Mesenchymal stem cell (in vitro differentiated cells and primary cell): ENCODE data around the gene IPP.

Source experiments
- DNase-seq: peaks from one replicate; pipeline ENCODE4 v3.0.0-alpha.2; 2013
- H2AFZ ChIP-seq: one replicate; pipeline ENCODE4 v1.6.1; 2013; ENCODE audit warnings: low read depth, mild to moderate bottlenecking, control low read depth, inconsistent platforms, low read length, moderate library complexity
- H2AK5ac ChIP-seq: 2 replicates; pipeline ENCODE4 v1.6.1; 2013; ENCODE audit warnings: low read length, moderate library complexity, mild to moderate bottlenecking, inconsistent platforms; ENCODE audit not compliant: severe bottlenecking
- H2BK120ac ChIP-seq: one replicate; pipeline ENCODE4 v1.6.1; 2013; ENCODE audit warnings: low read depth, mild to moderate bottlenecking, inconsistent platforms, low read length, moderate library complexity
- H2BK12ac ChIP-seq, 2 experiments: one replicate each; pipeline ENCODE4 v1.6.1; 2013; ENCODE audit warnings: inconsistent platforms in 2 of 2, low read length in 2 of 2, mild to moderate bottlenecking in 2 of 2, moderate library complexity in 2 of 2, control low read depth in 1 of 2
- H2BK15ac ChIP-seq: one replicate; pipeline ENCODE4 v1.6.1; 2013; ENCODE audit warnings: mild to moderate bottlenecking, low read depth, inconsistent platforms; ENCODE audit not compliant: poor library complexity, severe bottlenecking
- H2BK5ac ChIP-seq: 2 replicates; pipeline ENCODE4 v1.6.1; 2013; ENCODE audit warnings: low read depth, mild to moderate bottlenecking, low read length, control low read depth, inconsistent platforms; ENCODE audit not compliant: poor library complexity, severe bottlenecking
- H3K14ac ChIP-seq, 2 experiments: one replicate each; pipeline ENCODE4 v1.6.1; 2013; ENCODE audit warnings: inconsistent platforms in 2 of 2, low read length in 2 of 2, control low read depth in 1 of 2, mild to moderate bottlenecking in 1 of 2, moderate library complexity in 1 of 2
- H3K18ac ChIP-seq, 2 experiments: one replicate each; pipeline ENCODE4 v1.6.1; 2013; ENCODE audit warnings: inconsistent platforms in 2 of 2, low read length in 2 of 2, control low read depth in 1 of 2, low read depth in 1 of 2, mild to moderate bottlenecking in 1 of 2
- H3K23ac ChIP-seq, 2 experiments: one replicate each; pipeline ENCODE4 v1.6.1; 2013; ENCODE audit warnings: inconsistent platforms in 2 of 2, low read length in 2 of 2, mild to moderate bottlenecking in 2 of 2, moderate library complexity in 2 of 2, control low read depth in 1 of 2
- H3K27ac ChIP-seq: 2 replicates; pipeline ENCODE4 v1.5.1; 2013; ENCODE audit warnings: mild to moderate bottlenecking, moderate library complexity, low read length, control low read depth, inconsistent platforms; ENCODE audit not compliant: poor library complexity, severe bottlenecking
- H3K27me3 ChIP-seq, 2 experiments: 2 replicates each; pipeline versions ENCODE4 v1.6.1 to v1.7.0; 2013; ENCODE audit warnings: low read length in 2 of 2, mild to moderate bottlenecking in 2 of 2, moderate library complexity in 2 of 2, control low read depth in 1 of 2, inconsistent platforms in 1 of 2; ENCODE audit not compliant: control insufficient read depth in 1 of 2, insufficient read depth in 1 of 2
- H3K36me3 ChIP-seq, 2 experiments: 2 replicates each; pipeline versions ENCODE4 v1.6.1 to v1.7.0; 2013; ENCODE audit warnings: low read length in 2 of 2, control low read depth in 1 of 2, inconsistent platforms in 1 of 2, low read depth in 1 of 2, mild to moderate bottlenecking in 1 of 2; ENCODE audit not compliant: insufficient read depth in 2 of 2, control insufficient read depth in 1 of 2
- H3K4ac ChIP-seq, 2 experiments: one replicate each; pipeline ENCODE4 v1.6.1; 2013; ENCODE audit warnings: inconsistent platforms in 2 of 2, low read length in 2 of 2, mild to moderate bottlenecking in 2 of 2, moderate library complexity in 2 of 2, control low read depth in 1 of 2, low read depth in 1 of 2
- H3K4me1 ChIP-seq: 2 replicates; pipeline ENCODE4 v1.6.1; 2013; ENCODE audit warnings: low read depth, low read length, control low read depth; ENCODE audit not compliant: control insufficient read depth, insufficient read depth
- H3K4me2 ChIP-seq: 2 replicates; pipeline ENCODE4 v1.6.1; 2013; ENCODE audit warnings: low read length, mild to moderate bottlenecking, inconsistent platforms; ENCODE audit not compliant: poor library complexity, severe bottlenecking
- H3K4me3 ChIP-seq, 2 experiments: 2 replicates each; pipeline versions ENCODE4 v1.5.1 to v1.7.0; 2013; ENCODE audit warnings: low read length in 2 of 2, mild to moderate bottlenecking in 2 of 2, control low read depth in 1 of 2, low read depth in 1 of 2; ENCODE audit not compliant: insufficient read depth in 1 of 2
- H3K79me1 ChIP-seq: replicated peaks from 2 replicates; pipeline ENCODE4 v1.6.1; 2013; ENCODE audit warnings: mild to moderate bottlenecking, control low read depth, low read length, inconsistent platforms; ENCODE audit not compliant: poor library complexity, severe bottlenecking
- H3K9ac ChIP-seq: 2 replicates; pipeline ENCODE4 v1.7.0; 2013; ENCODE audit warnings: mild to moderate bottlenecking, low read length, moderate library complexity
- H3K9me3 ChIP-seq: 2 replicates; pipeline ENCODE4 v1.7.0; 2013; ENCODE audit warnings: mild to moderate bottlenecking, low read length; ENCODE audit not compliant: control insufficient read depth
- H4K8ac ChIP-seq: one replicate; pipeline ENCODE4 v1.6.1; 2013; ENCODE audit warnings: inconsistent platforms, mild to moderate bottlenecking, low read length, moderate library complexity
- H4K91ac ChIP-seq: one replicate; pipeline ENCODE4 v1.6.1; 2013; ENCODE audit warnings: mild to moderate bottlenecking, low read length, inconsistent platforms
- WGBS: methylation state at CpG from one replicate; pipeline ENCODE4 v1.1.7; 2013; ENCODE audit warnings: mixed read lengths; 5-methylcytosine and 5-hydroxymethylcytosine counted together

Gene IPP

GRCh38 chr1:45685308-45686014 is 65.0 kb downstream of the IPP start:
- Histone ChIP-seq H2BK15ac (no peak overlapping the region), H2BK12ac (no peak overlapping the region), H3K14ac (no peak overlapping the region), H4K91ac (no peak overlapping the region), H2BK120ac (no peak overlapping the region), H3K79me1 (peaks cover 5% of the 10 kb centered on the region), H2BK5ac (no peak overlapping the region), H3K4ac (peak overlapping the region in 1 of 2 experiments; percentile 85), H3K27me3 (no peaks in the 10 kb centered on the region), H3K36me3 (peaks cover 0 to 5% of the 10 kb centered on the region in 2 experiments), H3K9ac (peak overlapping the region; percentile 98), H3K18ac (no peak overlapping the region), H2AK5ac (no peak overlapping the region), H4K8ac (no peak overlapping the region), H3K23ac (no peak overlapping the region), H2AFZ (no peak overlapping the region), H3K4me2 (peak overlapping the region; percentile 46), H3K27ac (peak overlapping the region; percentile 66), H3K4me3 (peak overlapping the region; percentile 91 to 94), H3K9me3 (no peaks in the 10 kb centered on the region), H3K4me1 (peaks cover 16% of the 10 kb centered on the region)
- WGBS: under 1% methylated on average over 12 of the region's 13 CpGs
- peak; percentile 40 for DNase-seq

GRCh38 chr1:45684402-45684801 is 66.1 kb downstream of the IPP start:
- Histone ChIP-seq H3K79me1 (peaks cover 1% of the 10 kb centered on the region), H2AFZ (no peak overlapping the region), H3K14ac (no peak overlapping the region), H2BK5ac (no peak overlapping the region), H3K18ac (no peak overlapping the region), H3K36me3 (no peaks in the 10 kb centered on the region), H3K4me3 (peak overlapping the region in 1 of 2 experiments; percentile 91), H3K23ac (no peak overlapping the region), H3K9me3 (no peaks in the 10 kb centered on the region), H3K4me1 (peaks cover 11% of the 10 kb centered on the region), H4K8ac (no peak overlapping the region), H2BK12ac (no peak overlapping the region), H4K91ac (no peak overlapping the region), H3K27me3 (no peaks in the 10 kb centered on the region), H2BK15ac (no peak overlapping the region), H3K4me2 (peak overlapping the region; percentile 68), H3K9ac (peak overlapping the region; percentile 98), H3K27ac (no peak overlapping the region), H3K4ac (no peak overlapping the region), H2BK120ac (no peak overlapping the region), H2AK5ac (no peak overlapping the region)
- 81% methylated on average over 1 of the region's 2 CpGs for whole genome bisulfite sequencing
- DNase-seq: no peak

GRCh38 chr1:45682942-45683341 is 67.5 kb downstream of the IPP start:
- no peak for DNase-seq
- peaks cover 8% of the 10 kb centered on the region for H3K4me1 ChIP-seq
- H3K9me3 ChIP-seq: no peaks in the 10 kb centered on the region
- no peak overlapping the region for H4K8ac ChIP-seq
- no peaks in the 10 kb centered on the region for H3K36me3 ChIP-seq
- H3K79me1 ChIP-seq: no peaks in the 10 kb centered on the region
- WGBS: 100% methylated on average over 6 of the region's 6 CpGs
- H3K14ac ChIP-seq: no peak overlapping the region
- no peaks in the 10 kb centered on the region for H3K27me3 ChIP-seq
- no peak overlapping the region for H2BK5ac ChIP-seq
- H3K27ac ChIP-seq: no peak overlapping the region
- no peak overlapping the region for H2AFZ ChIP-seq
- H3K23ac ChIP-seq: no peak overlapping the region
- H3K4ac ChIP-seq: no peak overlapping the region
- H3K9ac ChIP-seq: peak overlapping the region; percentile 27
- no peak overlapping the region for H2BK12ac ChIP-seq
- H2AK5ac ChIP-seq: no peak overlapping the region
- no peak overlapping the region for H2BK120ac ChIP-seq
- no peak overlapping the region for H3K4me3 ChIP-seq
- H4K91ac ChIP-seq: no peak overlapping the region
- H2BK15ac ChIP-seq: no peak overlapping the region
- no peak overlapping the region for H3K18ac ChIP-seq
- no peak overlapping the region for H3K4me2 ChIP-seq

- Histone ChIP-seq H2AFZ (no peak overlapping the region), H3K4me3 (no peak overlapping the region), H3K27me3 (no peaks in the 10 kb centered on the region), H4K8ac (no peak overlapping the region), H3K4me2 (no peak overlapping the region), H3K18ac (no peak overlapping the region), H3K27ac (no peak overlapping the region), H2BK12ac (no peak overlapping the region), H2BK15ac (no peak overlapping the region), H2AK5ac (no peak overlapping the region), H3K23ac (peak overlapping the region in 1 of 2 experiments; percentile 20), H4K91ac (no peak overlapping the region), H3K36me3 (peaks cover 0 to 7% of the 10 kb centered on the region in 2 experiments), H3K9me3 (no peaks in the 10 kb centered on the region), H3K4me1 (peaks cover 10% of the 10 kb centered on the region), H2BK5ac (no peak overlapping the region), H3K4ac (no peak overlapping the region), H3K9ac (peak overlapping the region; percentile 22), H3K14ac (no peak overlapping the region), H3K79me1 (no peaks in the 10 kb centered on the region), H2BK120ac (no peak overlapping the region)
- WGBS: 60% methylated on average over 3 of the region's 3 CpGs
- no peak for DNase-seq
Observed at GRCh38 chr1:45679123-45679522, 71.3 kb downstream of the IPP start.
